Adipose tissue (tissue), 3 donors: ENCODE results near the gene PARD3. TPM values are rescaled to one million over a fixed set of nuclear protein-coding genes. Genes with fewer than 3 reads are reported as not detected.

Experiments used
- H3K27ac ChIP-seq: one replicate; pipeline ENCODE4 v1.5.1; 2013; ENCODE audit warnings: low read depth, low read length
- WGBS, 3 donors: extraction: QIAGEN DNeasy Blood & Tissue Kit; methylation state at CpG; one replicate each; pipeline ENCODE4 v1.1.7; 2013; 5-methylcytosine and 5-hydroxymethylcytosine counted together
- polyA plus RNA-seq, 3 donors: library from polyadenylated mRNA; stranded (reverse); fragments of 200-250 nt; gene quantifications; one replicate each; pipeline ENCODE4 v1.2.3, GENCODE V29; 2013
- donor health status: healthy with polysubstance abuse.
- donor health status: Bipolar disorder and iron deficiency.
- donor health status: healthy.

Gene PARD3
- polyA plus RNA-seq, 3 donors, result 11.2 to 20.6 (median 17.2) TPM

DNA sequence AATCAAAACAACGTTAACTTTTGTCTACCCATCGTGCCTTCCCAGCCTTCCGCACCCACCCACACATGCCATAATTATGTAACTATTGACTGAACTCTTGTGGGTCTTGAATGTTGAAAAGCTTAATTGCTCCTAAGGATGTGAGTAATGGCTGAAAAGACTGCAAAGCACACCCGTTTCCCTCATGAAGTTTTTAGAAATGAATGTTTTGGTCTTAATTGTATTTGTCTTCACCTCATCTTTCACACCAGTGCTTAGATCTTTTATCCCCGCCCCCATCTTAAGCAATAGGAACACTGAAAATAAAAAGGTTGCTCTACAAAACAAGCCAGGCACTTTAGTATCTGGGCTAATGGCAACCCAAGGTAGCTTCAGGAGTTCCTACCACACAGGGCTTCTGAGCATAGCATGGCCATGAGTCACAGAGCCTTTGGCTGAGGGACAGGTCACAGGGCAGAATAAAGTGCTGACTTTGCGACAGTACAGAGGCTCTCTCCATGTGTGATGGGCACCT is 690.5 kb downstream of the PARD3 start:
- no peak overlapping the region for H3K27ac ChIP-seq
- 74 to 83% (median 82%) methylated on average over 6 of the region's 6 CpGs for WGBS, 3 donors

DNA sequence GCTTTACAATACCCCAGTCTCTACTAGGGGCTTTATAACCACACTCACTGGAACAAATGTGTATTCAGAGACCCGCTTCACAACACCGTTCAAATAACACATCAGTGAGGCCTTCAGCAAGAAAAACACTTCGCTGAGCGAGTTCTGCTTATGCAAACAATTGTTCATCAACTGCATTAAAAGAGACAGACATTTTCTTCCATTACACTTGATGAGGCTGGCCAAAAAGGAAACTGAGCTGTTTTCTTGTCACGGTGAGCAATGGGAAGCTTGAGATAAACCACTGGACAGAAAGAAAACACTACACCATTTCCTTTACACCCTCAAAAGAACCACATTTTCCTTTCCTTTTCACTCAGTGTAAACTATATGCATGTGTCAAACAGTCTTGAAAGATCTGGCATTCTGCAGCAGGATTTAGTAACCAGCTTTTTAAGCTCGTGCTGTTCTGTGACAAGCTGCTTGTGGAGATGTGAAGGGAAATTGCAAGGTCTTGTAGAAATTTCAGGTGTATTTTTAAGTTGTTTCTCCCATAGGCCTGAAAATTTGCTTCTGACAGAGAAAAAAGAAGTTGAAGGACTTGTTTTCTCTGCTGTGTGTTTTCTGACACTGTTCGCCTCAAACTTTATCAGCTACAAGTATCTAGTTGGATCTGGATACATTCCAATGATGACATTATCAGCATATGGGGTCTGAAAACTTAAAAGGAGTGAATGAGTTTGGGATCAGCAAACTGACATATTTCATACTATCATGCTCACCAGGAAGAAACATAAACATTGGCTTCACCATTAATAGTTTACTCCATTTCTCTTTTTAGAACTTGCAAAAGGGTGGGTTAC is 693.1 kb downstream of the PARD3 start:
- no peak overlapping the region for H3K27ac ChIP-seq

DNA sequence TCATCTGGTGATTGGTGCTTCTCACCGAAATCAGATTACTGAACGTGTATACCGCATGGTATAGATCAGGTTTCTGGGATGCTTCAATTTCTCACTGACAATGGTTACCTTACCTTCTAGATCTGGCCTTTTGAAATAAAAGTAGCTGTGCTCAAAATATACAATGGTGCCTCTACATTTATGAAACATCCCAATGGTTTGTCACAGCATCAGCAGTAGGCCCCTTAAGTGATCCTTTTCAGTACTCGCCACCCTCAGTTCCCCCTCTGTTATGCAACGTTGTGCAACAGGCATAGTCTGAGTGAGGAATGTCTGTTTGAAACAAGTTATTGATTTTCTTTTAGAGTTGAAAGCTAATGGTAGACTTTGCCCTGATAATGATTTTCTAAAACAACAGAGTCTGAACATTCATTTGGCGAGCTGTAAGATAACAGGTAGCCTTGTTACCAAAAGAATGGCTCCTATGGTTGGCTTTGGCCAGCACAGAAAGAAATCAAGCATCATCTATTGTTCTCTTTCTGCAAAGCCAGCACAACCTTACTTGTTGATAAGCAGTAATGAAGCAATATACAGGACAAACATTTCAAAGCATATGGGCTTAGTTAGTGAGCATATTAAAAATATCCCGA is 693.9 kb downstream of the PARD3 start:
- WGBS, 3 donors, result 66 to 86% (median 84%) methylated on average over 7 of the region's 7 CpGs
- no peak overlapping the region for H3K27ac ChIP-seq

More for the DNA sequence above, 693.1 kb downstream of the PARD3 start:
- whole genome bisulfite sequencing, 3 donors, result 42 to 55% (median 50%) methylated on average over 7 of the region's 7 CpGs

DNA sequence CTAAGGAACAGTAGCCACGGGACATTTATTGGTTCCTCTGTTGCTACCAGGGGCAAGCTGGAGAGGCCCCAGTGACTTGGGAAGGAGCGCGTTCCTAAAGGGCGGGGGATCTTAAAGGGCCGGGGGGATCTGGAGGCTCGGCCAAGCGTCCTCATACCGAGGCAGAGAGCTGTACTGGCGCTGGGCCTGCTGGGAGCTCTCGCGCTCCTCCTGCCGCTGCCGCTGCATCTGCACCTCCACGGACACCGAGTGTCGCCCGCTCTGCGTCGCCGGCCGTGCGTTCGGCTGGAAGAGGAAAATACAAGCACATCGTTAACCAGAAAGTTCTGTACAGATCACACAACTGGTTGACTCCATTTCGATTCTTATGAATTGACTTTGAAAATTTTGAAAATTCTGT is 695.6 kb downstream of the PARD3 start:
- no peak overlapping the region for H3K27ac ChIP-seq
- WGBS, 3 donors, result 86 to 97% (median 97%) methylated on average over 25 of the region's 25 CpGs

DNA sequence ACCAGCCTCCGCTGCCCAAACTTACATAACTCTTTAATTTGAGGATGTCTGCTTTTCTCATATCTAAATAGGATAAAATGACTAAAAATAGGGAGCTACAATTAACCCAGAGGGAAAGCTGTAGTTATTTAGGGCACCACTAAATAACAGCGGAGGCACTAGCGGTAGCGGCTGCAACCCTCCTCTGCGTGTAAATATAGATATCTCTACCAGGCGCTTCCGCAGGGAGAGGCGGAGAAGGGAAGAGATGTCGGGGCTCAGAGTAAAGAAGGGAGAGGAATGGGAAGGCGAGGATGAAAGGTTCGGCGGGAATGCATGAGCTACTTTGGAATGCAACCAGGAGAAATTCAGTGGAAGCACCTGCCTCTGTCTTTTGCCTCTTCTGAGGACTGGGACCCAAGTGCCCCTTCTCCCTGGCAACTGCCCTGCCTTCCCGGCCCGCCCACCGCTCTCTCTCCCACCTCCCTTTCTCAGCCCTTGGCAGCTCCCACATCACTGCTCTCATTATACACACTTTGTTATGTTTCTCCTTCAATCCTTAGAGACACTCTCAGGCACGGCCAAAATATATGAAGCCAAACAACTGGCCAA is 698.3 kb downstream of the PARD3 start:
- WGBS, 3 donors, result 52 to 85% (median 56%) methylated on average over 12 to 16 of the region's 16 CpGs
- no peak overlapping the region for H3K27ac ChIP-seq

DNA sequence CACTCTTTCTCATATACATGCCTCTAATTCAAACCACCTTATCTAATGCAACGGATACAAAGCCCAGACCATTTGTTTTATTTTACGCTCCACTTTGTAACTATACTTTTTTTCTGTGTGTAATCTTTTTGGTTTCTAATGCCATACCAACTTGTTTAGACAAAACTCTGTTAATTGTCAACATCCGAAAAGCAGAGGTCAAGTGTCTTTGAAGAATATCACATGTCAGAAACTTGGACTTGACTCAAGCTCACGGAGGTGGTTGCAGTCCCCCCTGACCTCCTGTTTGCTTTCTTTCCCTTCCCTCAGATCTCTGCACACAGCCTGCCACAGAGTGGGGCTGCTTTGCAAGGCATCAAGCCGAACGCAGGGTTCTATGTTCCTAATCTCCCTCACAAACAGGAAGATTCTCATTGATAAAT is 698.9 kb downstream of the PARD3 start:
- 65 to 68% (median 65%) methylated on average over 6 of the region's 6 CpGs for WGBS, 3 donors
- no peak overlapping the region for H3K27ac ChIP-seq

DNA sequence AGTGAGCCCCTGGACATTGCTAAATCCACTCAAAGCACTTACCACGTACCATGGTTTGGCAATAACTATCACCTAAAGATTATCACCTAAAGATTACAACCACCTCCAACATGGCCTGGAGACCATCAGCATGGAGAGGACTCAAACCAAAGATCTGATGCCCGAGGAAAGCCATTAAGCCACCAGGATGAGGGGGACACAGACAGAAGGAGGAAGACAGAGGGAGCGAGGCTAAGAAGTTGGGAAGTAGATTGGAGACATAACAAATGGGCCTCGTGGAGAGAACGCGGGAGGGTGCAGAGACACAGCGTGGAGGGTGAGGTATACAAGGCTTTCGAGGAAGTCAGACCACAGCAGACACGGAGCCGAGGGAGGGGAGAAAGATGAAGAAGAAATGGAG is 700.2 kb downstream of the PARD3 start:
- 83 to 93% (median 93%) methylated on average over 10 of the region's 10 CpGs for WGBS, 3 donors
- no peak overlapping the region for H3K27ac ChIP-seq

DNA sequence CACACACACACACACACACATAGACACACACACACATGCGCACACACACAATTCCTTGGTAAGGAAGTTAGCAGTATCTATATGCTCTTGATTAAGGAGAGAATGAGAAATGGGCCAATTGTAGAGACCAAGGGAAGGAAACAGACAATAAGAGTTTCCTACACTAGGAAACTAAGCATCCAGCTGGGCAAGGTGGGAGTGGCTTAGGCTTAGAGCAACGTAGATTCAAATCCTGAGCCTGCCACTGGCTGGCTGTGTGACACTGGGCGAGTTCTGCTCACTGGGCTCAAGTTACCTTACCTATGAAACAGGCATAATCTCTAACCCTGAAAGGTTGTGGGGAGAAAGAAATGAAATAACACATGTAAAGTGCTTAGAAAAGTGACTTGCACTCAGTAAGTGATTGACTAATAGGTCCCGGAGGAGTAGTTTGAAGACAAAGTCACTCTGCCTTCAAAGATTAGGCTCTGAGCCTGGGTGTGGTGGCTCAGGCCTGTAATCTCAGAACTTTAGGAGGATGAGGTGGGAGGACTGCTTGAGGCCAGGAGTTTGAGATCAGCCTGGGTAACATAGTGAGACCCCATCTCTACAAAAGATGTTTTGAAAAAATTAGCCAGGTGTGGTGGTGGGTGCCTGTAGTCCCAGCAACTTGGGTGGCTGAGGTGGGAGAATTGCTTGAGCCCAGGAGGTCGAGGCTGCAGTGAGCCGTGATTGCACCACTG is 701.4 kb downstream of the PARD3 start:
- no peak overlapping the region for H3K27ac ChIP-seq
- WGBS, 3 donors, result 83 to 88% (median 85%) methylated on average over 6 of the region's 6 CpGs

DNA sequence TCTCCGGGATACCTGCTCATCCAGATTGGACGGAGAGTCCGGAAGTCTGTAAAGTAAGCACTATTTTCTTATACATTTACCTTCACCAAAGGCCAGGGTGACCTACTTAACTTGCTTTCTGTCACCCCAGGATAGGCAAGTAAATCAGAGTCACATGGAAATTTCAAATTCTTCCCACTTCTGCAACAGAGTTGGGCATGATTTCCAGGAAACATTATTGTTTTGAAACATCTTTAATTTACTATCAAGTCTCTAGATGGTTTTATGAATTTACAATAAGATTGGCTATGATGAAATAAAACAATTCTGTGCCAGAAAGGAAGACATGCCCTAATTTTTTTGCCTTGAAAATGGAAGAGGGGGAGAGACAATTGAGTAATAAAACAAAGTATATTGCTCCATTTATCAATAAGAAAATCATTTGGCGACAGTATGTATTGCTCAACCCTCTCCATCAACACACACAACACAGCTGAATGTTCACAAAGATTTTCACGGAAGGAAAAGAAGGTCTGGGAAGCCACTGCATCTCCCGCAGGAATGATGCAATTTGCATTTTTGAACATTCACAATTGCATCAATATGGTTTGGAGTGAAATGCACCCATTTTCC is 702.8 kb downstream of the PARD3 start:
- H3K27ac ChIP-seq, result no peak overlapping the region
- WGBS, 3 donors, result 67 to 79% (median 72%) methylated on average over 6 of the region's 6 CpGs

DNA sequence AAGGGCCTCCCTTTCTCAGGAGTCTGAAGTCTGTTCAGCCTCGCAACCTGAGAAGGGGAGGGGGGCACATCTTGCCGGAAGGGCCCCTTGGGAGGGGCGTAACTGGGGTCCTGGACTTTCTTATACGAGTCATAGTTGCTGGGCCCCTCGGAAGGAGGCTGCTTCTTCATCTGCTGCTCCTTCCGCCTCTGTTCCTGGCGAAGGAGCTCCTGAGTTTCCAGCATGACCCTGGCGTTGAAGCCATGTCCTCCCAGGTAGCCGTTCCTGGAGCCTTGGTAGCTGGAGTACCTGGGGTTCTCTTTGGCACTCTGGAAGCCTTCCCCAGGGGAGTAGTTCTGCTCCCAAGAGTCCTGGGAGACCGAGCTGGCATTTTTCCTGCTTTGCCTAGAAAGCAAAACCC is 703.9 kb downstream of the PARD3 start:
- WGBS, 3 donors, result 92 to 96% (median 95%) methylated on average over 10 of the region's 10 CpGs
- H3K27ac ChIP-seq, result no peak overlapping the region

DNA sequence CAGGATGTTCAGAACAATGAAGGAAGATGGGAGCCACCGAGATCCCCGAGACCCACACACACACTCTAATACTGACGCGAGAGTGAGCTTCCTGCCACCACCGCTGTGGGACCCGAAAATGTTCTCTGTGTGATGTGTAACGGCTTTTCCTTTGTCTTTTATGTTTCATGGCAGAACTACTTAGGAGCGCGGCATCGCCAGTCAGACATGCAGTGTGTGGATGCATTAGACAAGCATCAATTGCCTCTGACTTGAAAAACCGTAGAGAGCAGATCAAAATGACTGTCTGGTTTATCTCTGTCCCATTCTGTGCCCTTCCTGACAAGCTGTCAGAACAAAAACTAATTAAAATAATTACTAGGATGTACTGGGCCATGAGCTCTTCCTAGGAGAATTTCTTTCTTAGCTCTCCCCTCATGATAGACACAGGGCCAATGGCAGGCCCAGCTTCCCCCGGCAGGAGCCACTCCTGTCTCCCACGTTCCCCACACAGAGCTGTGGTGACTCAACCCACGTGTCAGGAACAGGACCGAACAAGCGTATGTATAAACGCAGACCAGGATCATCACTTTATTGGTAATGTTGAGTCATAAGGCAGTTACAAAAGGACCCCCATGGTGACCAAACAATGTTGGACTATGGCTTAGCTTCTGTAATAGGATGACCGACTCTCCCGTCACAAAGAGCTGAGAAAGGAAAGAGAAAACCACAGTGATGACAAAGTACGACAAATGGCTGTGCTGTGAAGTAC is 705.0 kb downstream of the PARD3 start:
- 88 to 93% (median 91%) methylated on average over 20 of the region's 20 CpGs for WGBS, 3 donors
- no peak overlapping the region for H3K27ac ChIP-seq

DNA sequence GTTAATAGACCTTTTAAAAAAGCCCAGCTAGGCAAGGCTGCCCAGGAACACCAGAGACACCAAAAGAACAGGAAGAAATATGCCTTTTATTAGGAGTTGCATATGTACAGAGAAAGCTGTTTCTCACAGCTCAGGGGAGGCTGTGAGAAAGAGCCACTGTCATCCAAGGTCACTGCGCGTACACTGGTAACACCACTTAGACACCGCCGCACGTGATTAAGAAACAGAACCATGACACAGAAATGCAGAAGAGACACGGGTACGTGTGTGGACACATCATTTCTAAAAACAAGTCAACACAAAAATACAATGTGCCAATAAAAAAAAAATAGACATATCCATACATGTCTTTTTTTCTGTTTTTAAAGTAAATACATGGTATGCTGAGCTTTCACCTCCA is 705.6 kb downstream of the PARD3 start:
- 74 to 93% (median 89%) methylated on average over 7 of the region's 7 CpGs for WGBS, 3 donors
- no peak overlapping the region for H3K27ac ChIP-seq

DNA sequence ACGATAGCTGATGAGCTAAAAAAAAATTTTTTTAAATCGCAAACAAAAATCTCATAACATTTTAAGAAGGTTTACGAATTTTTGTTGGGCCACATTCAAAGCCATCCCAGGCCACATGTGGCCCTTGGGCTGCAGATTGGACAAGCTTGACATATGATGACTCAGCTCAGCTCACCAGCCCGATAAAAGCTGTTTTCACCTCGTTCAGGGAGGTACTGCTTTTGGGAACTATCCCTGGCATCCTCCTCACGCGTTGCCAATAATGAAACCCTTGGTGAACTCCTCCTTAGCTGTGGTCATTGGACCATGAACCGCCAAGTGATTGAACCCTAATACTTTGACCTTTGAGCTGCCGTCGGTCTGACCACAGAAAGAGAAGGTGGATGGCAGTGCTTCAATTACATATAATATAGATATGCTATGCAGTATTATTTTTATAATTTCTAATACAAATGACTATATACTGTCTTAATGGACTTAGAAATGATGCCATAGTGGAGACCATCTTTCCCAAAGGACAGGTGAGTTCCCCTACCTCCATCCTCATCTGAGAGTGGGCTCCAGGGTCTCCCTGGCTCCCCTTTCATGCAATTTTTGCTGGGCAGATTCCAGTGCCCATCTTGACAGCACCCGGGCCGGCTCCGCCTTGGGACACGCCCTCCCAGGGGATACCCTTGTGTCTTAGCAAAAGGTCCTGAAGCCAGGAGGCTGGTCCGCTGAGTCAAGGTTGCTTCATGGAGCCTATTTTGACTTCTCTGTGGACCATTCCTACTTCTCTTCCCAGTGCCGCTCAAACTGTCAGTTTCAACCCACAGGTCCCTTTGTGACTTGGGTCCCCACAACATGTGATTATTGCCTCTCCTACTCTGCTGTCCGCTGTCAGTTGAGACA is 707.2 kb downstream of the PARD3 start:
- 91 to 95% (median 94%) methylated on average over 17 of the region's 17 CpGs for WGBS, 3 donors
- H3K27ac ChIP-seq, result no peak overlapping the region

DNA sequence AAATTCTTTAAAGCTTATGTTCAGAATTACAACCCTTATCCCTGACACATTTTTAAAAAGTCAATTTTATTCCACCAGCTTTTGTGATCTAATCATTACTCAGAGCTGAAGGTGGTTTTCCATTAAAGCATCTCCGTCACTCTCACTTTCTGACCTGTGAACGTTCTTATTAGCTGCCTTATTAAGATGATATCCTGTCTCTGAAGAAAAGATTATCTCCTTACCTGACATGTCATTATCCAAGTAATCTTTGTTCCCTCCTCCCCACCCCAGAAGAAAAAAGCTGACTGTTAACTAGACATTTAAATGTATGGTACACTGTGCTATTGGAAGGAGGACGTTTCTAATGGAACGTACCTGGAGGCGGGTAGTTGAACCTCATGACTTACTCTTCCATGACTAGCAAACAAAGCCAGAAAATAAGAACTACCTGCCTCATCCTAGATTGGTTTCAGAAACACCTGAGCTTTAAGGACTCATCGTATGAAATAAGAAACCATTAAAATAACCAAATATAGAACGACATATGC is 708.7 kb downstream of the PARD3 start:
- 91 to 93% (median 92%) methylated on average over 7 of the region's 7 CpGs for WGBS, 3 donors
- no peak overlapping the region for H3K27ac ChIP-seq

DNA sequence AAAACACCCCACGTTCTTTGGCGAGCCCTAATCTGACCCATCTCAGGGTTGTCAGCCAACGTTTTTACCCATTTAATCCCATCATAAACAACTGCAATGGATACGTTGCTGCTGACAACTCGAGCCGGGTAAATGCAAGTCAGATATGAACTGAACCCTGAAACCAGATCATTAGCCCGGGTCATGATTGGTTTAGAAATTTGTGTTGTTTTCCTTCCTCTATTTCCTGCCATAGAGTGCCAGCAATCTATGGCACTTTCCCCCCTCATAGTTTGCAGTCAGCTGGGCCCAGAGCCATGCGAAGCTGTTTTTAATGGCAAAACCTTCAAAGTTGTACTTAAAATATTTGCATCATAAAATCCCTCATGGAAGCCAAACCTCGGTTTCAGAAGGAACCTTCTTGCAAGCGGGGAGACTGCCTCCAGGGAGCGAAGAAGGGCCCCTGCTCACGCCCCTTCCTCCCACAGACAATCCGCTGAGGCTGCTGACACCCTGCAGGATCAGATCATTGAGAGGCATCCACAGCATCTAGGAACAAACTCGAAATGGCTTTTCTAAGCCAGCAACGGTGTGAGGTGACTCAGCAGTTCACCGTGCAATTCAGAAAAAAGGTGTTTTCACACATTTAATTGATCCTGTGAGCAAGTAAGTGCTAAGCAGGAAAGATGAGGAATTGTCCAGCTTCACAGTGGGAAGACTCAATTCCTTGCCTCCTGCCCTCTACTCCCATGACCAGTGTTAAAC is 710.1 kb downstream of the PARD3 start:
- WGBS, 3 donors, result 53 to 62% (median 54%) methylated on average over 16 of the region's 16 CpGs
- no peak overlapping the region for H3K27ac ChIP-seq
